ENCODE results near the gene STX10. TPM values are rescaled to one million over a fixed set of nuclear protein-coding genes. Genes with fewer than 3 reads are reported as not detected.

The STX10 gene
- total and polyA plus RNA-seq, 10 donors, result 43.8 to 98.0 (median 67.6) TPM

DNA sequence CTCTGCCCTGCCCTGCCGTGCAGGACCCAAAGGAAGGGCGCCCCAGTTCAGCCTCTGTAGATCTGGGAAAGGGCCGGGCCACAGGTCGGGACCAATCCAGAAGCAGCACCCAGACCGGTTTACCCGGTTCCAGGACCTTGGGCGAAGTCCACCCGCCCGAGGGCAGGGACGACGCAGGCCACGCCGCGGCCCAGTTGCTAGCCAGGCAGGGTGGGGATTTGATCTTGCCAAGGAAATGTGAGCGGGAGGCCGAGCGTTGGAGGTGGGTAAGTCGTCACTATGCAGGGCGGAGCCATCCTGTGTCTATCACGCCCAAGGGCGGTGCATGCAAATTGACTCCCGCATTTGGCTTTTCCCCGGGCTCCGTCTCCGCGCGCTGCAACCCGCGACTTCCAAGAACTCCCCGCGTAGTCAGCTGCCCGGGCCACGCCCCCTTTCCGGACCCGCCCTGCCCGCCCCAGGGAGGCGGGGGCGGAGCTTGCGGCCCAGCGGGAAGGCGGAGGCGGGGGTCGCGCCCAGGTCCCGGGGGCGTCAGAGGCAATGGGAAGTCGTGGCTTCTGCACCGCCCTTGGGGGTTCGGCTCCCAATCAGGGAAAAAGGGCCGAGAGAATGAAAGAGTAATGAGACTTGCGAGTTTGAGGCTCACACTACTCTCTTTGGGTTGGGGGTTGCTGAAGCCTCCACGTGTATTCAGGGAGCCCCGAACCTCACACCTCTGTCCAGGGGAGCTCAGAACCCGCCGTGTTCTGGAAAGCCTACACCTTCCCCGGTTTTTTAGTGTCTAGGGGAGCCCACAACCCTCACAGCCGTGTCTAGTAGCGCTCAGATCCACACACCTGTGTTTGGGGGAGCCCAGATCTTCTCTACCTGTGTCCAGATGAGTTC lies 12.8 kb upstream of the STX10 start:
- Histone ChIP-seq H3K36me3 (no peaks in the 10 kb centered on the region), H3K4me1 (peaks cover 57 to 100% (median 80%) of the 10 kb centered on the region in 6 donors), H3K27me3 (replicated peaks in 1 of 7) (no peaks in the 10 kb centered on the region), H3K9me3 (no peaks in the 10 kb centered on the region), H3K27ac (peak overlapping the region; percentile 88 to 97 (median 94)), H3K4me3 (peak overlapping the region; percentile 7 to 69 (median 41))
- TF ChIP-seq POLR2AphosphoS5 (IDR thresholded peaks at IDR 0.05) (peak; percentile 85 to 94 (median 92)), POLR2A (IDR thresholded peaks at IDR 0.05) (no peak)
- TF ChIP-seq, protein P1, sequence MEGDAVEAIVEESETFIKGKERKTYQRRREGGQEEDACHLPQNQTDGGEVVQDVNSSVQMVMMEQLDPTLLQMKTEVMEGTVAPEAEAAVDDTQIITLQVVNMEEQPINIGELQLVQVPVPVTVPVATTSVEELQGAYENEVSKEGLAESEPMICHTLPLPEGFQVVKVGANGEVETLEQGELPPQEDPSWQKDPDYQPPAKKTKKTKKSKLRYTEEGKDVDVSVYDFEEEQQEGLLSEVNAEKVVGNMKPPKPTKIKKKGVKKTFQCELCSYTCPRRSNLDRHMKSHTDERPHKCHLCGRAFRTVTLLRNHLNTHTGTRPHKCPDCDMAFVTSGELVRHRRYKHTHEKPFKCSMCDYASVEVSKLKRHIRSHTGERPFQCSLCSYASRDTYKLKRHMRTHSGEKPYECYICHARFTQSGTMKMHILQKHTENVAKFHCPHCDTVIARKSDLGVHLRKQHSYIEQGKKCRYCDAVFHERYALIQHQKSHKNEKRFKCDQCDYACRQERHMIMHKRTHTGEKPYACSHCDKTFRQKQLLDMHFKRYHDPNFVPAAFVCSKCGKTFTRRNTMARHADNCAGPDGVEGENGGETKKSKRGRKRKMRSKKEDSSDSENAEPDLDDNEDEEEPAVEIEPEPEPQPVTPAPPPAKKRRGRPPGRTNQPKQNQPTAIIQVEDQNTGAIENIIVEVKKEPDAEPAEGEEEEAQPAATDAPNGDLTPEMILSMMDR (IDR thresholded peaks at IDR 0.05 in 8 of 11, conservative IDR thresholded peaks at IDR 0.05 in 3 of 11), result peak in 2 of 11 experiments; percentile 20 to 22
- intact Hi-C loops (cut with DNase I; ENCODE audit: low total_unique reads), result no loop called here
- 1 to 2% (median 1%) methylated on average over 46 to 58 of the region's 58 CpGs for WGBS, 5 donors
- DNase-seq, result peak; percentile 97

DNA sequence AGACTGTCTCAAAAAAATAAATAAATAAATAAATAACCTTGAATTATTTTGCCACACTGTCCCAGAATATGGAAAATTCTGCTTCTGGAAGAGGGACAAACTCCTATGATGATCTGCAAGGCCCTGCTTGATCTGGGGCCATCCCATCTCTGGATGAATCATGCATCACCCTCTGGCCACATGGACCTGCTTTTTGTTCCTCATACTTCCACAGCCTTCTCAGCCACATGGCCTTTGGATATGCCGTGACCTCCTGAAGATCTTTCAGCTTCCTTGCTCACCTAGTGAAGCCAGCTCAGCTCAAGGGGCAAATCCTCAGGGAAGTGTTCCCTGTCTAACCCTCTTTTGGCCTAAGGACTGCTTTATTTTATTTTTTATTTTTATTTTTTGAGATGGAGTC lies 10.4 kb upstream of the STX10 start:
- DNase-seq, result no peak
- peak overlapping the region in 5 of 8 donors; percentile 20 to 97 (median 49) for H3K27ac ChIP-seq
- 75 to 95% (median 76%) methylated on average over 1 of the region's 1 CpG for WGBS, 5 donors
- H3K36me3 ChIP-seq, result no peaks in the 10 kb centered on the region
- H3K4me1 ChIP-seq, result peaks cover 52 to 100% (median 81%) of the 10 kb centered on the region in 6 donors
- H3K4me3 ChIP-seq, result no peak overlapping the region
- H3K9me3 ChIP-seq, result no peaks in the 10 kb centered on the region
- H3K27me3 ChIP-seq (replicated peaks in 1 of 7), result no peaks in the 10 kb centered on the region
- intact Hi-C loops (cut with DNase I; ENCODE audit: low total_unique reads), result no loop called here
- no peak for TF ChIP-seq POLR2AphosphoS5 (IDR thresholded peaks at IDR 0.05)
- TF ChIP-seq, protein P1 (IDR thresholded peaks at IDR 0.05 in 8 of 11, conservative IDR thresholded peaks at IDR 0.05 in 3 of 11), result no peak
- no peak for TF ChIP-seq POLR2A (IDR thresholded peaks at IDR 0.05)

DNA sequence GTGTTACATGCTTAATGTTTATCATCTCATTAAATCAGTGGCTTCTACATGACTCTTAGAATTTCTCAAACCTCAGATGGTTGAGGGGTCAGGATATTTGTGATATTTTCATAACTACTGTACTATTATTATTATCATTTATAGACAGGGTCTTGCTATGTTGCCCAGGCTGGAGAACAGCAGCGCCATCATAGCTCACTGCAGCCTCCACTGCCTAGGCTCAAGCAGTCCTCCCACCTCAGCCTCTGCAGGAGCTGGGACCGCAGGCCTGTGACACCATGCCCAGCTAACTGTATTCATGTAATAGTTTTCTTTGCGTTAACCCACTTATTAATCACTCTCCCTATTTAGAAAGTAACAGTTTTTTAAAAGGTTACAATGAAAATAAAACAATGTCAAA lies 9.5 kb upstream of the STX10 start:
- no peak overlapping the region for H3K4me3 ChIP-seq
- no peaks in the 10 kb centered on the region for H3K27me3 ChIP-seq (replicated peaks in 1 of 7)
- intact Hi-C loops (cut with DNase I; ENCODE audit: low total_unique reads), result no loop called here
- H3K36me3 ChIP-seq, result no peaks in the 10 kb centered on the region
- WGBS, 5 donors, result 94 to 96% (median 95%) methylated on average over 3 of the region's 3 CpGs
- peaks cover 50 to 100% (median 82%) of the 10 kb centered on the region in 6 donors for H3K4me1 ChIP-seq
- no peak for DNase-seq
- H3K27ac ChIP-seq, result peak overlapping the region in 1 of 8 donors; percentile 99
- no peak for TF ChIP-seq POLR2AphosphoS5 (IDR thresholded peaks at IDR 0.05)
- TF ChIP-seq, protein P1 (IDR thresholded peaks at IDR 0.05 in 8 of 11, conservative IDR thresholded peaks at IDR 0.05 in 3 of 11), result no peak
- TF ChIP-seq POLR2A (IDR thresholded peaks at IDR 0.05), result no peak
- H3K9me3 ChIP-seq, result no peaks in the 10 kb centered on the region
